NCI-H774 (cell line): ENCODE results near the gene MSANTD4.
"Not testable (repeated sequence)": the region's sequence is repeated elsewhere in the genome, so short reads cannot be mapped to it uniquely, and the experiment has no call there.

Source experiments
- DNase-seq: peaks from one replicate; lab custom pipeline; 2025; lab: John Stamatoyannopoulos, UW

MSANTD4 gene

GRCh38 chr11:106012744-106013143 is 9.3 kb downstream of the MSANTD4 start:
- peak; percentile 2 for DNase-seq

- DNase-seq = no peak
Measured at GRCh38 chr11:106011481-106011880, 10.6 kb downstream of the MSANTD4 start.

GRCh38 chr11:106003094-106003493 is 18.9 kb downstream of the MSANTD4 start:
- DNase-seq = not testable (repeated sequence)

GRCh38 chr11:106001304-106002012 is 20.6 kb downstream of the MSANTD4 start:
- DNase-seq = no peak

GRCh38 chr11:105991888-105992287 is 30.2 kb downstream of the MSANTD4 start:
- no peak for DNase-seq

GRCh38 chr11:105989124-105989523 is 32.9 kb downstream of the MSANTD4 start:
- no peak for DNase-seq

GRCh38 chr11:105988197-105988596 is 33.8 kb downstream of the MSANTD4 start:
- no peak for DNase-seq

- no peak for DNase-seq
Measured at GRCh38 chr11:105986554-105986953, 35.5 kb downstream of the MSANTD4 start.

- DNase-seq = no peak
Measured at GRCh38 chr11:105979997-105980703, 41.9 kb downstream of the MSANTD4 start.

- DNase-seq = no peak
Measured at GRCh38 chr11:105975128-105975527, 46.9 kb downstream of the MSANTD4 start.

- no peak for DNase-seq
Measured at GRCh38 chr11:105969756-105970155, 52.3 kb downstream of the MSANTD4 start.

GRCh38 chr11:105968021-105968697 is 53.9 kb downstream of the MSANTD4 start:
- no peak for DNase-seq

- DNase-seq = no peak
Measured at GRCh38 chr11:105960252-105961245, 61.5 kb downstream of the MSANTD4 start.
